ENCODE results near the gene ACSM3.
"Not testable (repeated sequence)": the region's sequence is repeated elsewhere in the genome, so short reads cannot be mapped to it uniquely, and the experiment has no call there.

The ACSM3 gene

GRCh38 chr16:20763461-20764232, at the start of gene ACSM3:
TSS of gene ACSM3 (plus strand) at chr16:20764014. CDS start at chr16:20770035, 6,021 bp downstream.
- no peak for TF ChIP-seq CTCF (IDR thresholded peaks at IDR 0.05; ENCODE audit: borderline replicate concordance, insufficient read depth, low read depth, low read length)
- peak within 1 kb of the TSS; percentile 18 for H3K4me3 ChIP-seq (ENCODE audit: low read depth, low read length)

GRCh38 chr16:20717718-20718117, 46.1 kb upstream of the ACSM3 start:
- H3K4me3 ChIP-seq (ENCODE audit: low read depth, low read length) = not testable (repeated sequence)

- TF ChIP-seq CTCF (IDR thresholded peaks at IDR 0.05; ENCODE audit: borderline replicate concordance, insufficient read depth, low read depth, low read length) = no peak
Measured at GRCh38 chr16:20720251-20720650, 43.6 kb upstream of the ACSM3 start.

GRCh38 chr16:20726661-20727060, 37.2 kb upstream of the ACSM3 start:
- H3K4me3 ChIP-seq (ENCODE audit: low read depth, low read length) = no peak overlapping the region
- no peak for TF ChIP-seq CTCF (IDR thresholded peaks at IDR 0.05; ENCODE audit: borderline replicate concordance, insufficient read depth, low read depth, low read length)

More at GRCh38 chr16:20720251-20720650, 43.6 kb upstream of the ACSM3 start:
- H3K4me3 ChIP-seq (ENCODE audit: low read depth, low read length) = no peak overlapping the region

GRCh38 chr16:20727181-20727580, 36.6 kb upstream of the ACSM3 start:
- no peak for TF ChIP-seq CTCF (IDR thresholded peaks at IDR 0.05; ENCODE audit: borderline replicate concordance, insufficient read depth, low read depth, low read length)
- H3K4me3 ChIP-seq (ENCODE audit: low read depth, low read length) = no peak overlapping the region

- H3K4me3 ChIP-seq (ENCODE audit: low read depth, low read length) = no peak overlapping the region
- TF ChIP-seq CTCF (IDR thresholded peaks at IDR 0.05; ENCODE audit: borderline replicate concordance, insufficient read depth, low read depth, low read length) = no peak
Measured at GRCh38 chr16:20729141-20729540, 34.7 kb upstream of the ACSM3 start.

GRCh38 chr16:20734056-20734455, 29.8 kb upstream of the ACSM3 start:
- TF ChIP-seq CTCF (IDR thresholded peaks at IDR 0.05; ENCODE audit: borderline replicate concordance, insufficient read depth, low read depth, low read length) = no peak
- no peak overlapping the region for H3K4me3 ChIP-seq (ENCODE audit: low read depth, low read length)

Measured in GM12875 (cell line).